Upper lobe of right lung (tissue), 1 donor: ENCODE data around the gene PCARE. TPM values are rescaled to one million over a fixed set of nuclear protein-coding genes. Genes with fewer than 3 reads are reported as not detected.

ENCODE experiments used
- ATAC-seq: fragments of 200-7000 bp; cut with Tn5 transposase; one replicate; pipeline ENCODE4 v1.9.1; 2020; ENCODE audit warnings: mild to moderate bottlenecking, moderate library complexity
- DNase-seq: peaks from one replicate; pipeline ENCODE4 v3.0.0-alpha.2; 2020
- H3K27ac ChIP-seq: fragments of 200-600 bp; one replicate; pipeline ENCODE4 v1.8.0; 2022
- H3K27me3 ChIP-seq: fragments of 200-600 bp; one replicate; pipeline ENCODE4 v1.8.0; 2022; ENCODE audit warnings: mild to moderate bottlenecking
- H3K36me3 ChIP-seq: fragments of 200-600 bp; one replicate; pipeline ENCODE4 v1.8.0; 2022
- H3K4me1 ChIP-seq: fragments of 200-600 bp; one replicate; pipeline ENCODE4 v1.8.0; 2022
- H3K4me3 ChIP-seq: fragments of 200-600 bp; one replicate; pipeline ENCODE4 v1.8.0; 2022; ENCODE audit warnings: mild to moderate bottlenecking
- H3K9me3 ChIP-seq: fragments of 200-600 bp; one replicate; pipeline ENCODE4 v1.8.0; 2022
- intact Hi-C: fragments of 100-400 bp; cut with DNase I; formaldehyde crosslinking; loops from one replicate; pipeline ENCODE4 v1.11.0; 2022
- total RNA-seq: library from RNA; stranded (reverse); fragmentation: NEBNext Ultra II Directional; extraction: Animal tissue kit (Norgen Biotek cat#: 25700); gene quantifications from one replicate; pipeline ENCODE4 v1.2.1, GENCODE V29; 2021
- TF ChIP-seq, protein P1 (sequence below): fragments of 200-600 bp; IDR thresholded peaks from one replicate; pipeline ENCODE4 v1.8.0; 2022; ENCODE audit warnings: antibody characterized with exemption
- donor health status: DM: no; HTN: yes; CAD: no; lungs with severe emphysema.

The PCARE gene
- total RNA-seq, 1 donor from 2014 or later = 0.55 TPM

DNA sequence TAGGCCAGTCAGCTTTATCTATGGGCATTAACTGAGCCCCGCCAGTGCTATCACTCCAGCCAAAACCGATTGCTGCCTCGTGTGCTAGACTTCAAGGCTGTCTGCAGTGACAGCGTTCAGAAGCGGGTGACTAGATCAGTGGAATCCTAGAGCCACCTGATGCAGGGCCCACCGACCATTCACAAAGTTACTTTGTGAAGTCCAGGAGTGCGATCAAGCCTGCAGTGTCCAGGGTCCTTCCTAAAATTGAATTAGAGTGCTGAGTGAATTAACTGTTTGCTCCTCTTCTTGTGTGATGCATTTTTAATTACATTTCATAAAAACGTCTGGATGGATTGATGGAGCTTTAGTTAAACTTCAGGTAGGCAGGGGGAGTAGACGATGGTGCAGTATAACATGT lies 13.9 kb downstream of the PCARE start:
- no peak overlapping the region for H3K27ac ChIP-seq
- peaks cover 4% of the 10 kb centered on the region for H3K4me1 ChIP-seq
- ATAC-seq (no peak), DNase-seq (no peak)
- H3K9me3 ChIP-seq = no peaks in the 10 kb centered on the region
- intact Hi-C loops = no loop called here
- no peak overlapping the region for H3K4me3 ChIP-seq
- no peaks in the 10 kb centered on the region for H3K27me3 ChIP-seq
- H3K36me3 ChIP-seq = no peaks in the 10 kb centered on the region
- TF ChIP-seq, protein P1, sequence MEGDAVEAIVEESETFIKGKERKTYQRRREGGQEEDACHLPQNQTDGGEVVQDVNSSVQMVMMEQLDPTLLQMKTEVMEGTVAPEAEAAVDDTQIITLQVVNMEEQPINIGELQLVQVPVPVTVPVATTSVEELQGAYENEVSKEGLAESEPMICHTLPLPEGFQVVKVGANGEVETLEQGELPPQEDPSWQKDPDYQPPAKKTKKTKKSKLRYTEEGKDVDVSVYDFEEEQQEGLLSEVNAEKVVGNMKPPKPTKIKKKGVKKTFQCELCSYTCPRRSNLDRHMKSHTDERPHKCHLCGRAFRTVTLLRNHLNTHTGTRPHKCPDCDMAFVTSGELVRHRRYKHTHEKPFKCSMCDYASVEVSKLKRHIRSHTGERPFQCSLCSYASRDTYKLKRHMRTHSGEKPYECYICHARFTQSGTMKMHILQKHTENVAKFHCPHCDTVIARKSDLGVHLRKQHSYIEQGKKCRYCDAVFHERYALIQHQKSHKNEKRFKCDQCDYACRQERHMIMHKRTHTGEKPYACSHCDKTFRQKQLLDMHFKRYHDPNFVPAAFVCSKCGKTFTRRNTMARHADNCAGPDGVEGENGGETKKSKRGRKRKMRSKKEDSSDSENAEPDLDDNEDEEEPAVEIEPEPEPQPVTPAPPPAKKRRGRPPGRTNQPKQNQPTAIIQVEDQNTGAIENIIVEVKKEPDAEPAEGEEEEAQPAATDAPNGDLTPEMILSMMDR = no peak

DNA sequence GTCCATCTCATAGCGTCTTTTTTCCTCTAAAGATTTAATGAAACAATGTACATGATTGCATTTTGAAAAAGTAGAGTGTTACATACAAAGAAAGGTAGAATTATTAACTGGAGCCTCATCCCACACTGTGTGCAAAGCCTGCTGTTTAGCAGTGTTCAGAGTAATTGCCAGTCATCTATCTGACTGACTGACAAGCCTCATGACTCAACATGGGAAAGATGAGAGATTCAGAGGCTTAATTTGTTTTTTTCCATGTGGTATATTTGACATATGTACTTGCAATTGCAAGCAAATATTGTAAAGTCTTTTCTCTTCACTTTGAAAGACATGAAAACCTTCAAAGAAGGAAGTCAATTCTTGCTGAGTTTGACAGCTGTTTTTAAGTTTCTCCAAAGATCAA lies 14.7 kb downstream of the PCARE start:
- intact Hi-C loops = no loop called here
- H3K27ac ChIP-seq = no peak overlapping the region
- TF ChIP-seq, protein P1 = no peak
- peaks cover 4% of the 10 kb centered on the region for H3K4me1 ChIP-seq
- DNase-seq (no peak), ATAC-seq (no peak)
- no peaks in the 10 kb centered on the region for H3K36me3 ChIP-seq
- no peaks in the 10 kb centered on the region for H3K9me3 ChIP-seq
- H3K4me3 ChIP-seq = no peak overlapping the region
- no peaks in the 10 kb centered on the region for H3K27me3 ChIP-seq

DNA sequence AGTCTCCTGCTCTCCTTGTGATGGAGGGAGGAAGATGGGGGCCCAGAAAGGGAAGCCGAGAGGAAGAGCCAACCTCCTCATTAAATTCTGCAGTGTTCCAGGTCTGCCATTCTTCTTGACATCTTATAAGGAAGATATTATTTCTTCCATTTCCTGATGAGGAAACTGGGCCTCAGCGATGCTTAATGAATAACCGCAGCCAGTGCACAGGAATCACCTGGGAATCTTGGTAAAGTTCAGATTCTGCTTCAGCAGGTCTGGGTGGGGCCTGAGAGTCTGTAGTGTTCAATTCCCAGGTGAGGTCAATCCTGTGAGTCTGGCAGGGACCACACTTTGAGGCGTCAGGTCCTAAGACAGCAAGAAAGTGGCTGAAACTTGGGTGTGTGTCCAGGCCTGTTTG lies 17.3 kb downstream of the PCARE start:
- intact Hi-C loops = no loop called here
- H3K9me3 ChIP-seq = no peaks in the 10 kb centered on the region
- ATAC-seq (no peak), DNase-seq (no peak)
- no peaks in the 10 kb centered on the region for H3K27me3 ChIP-seq
- TF ChIP-seq, protein P1 = no peak
- no peaks in the 10 kb centered on the region for H3K36me3 ChIP-seq
- H3K27ac ChIP-seq = no peak overlapping the region
- no peaks in the 10 kb centered on the region for H3K4me1 ChIP-seq
- no peak overlapping the region for H3K4me3 ChIP-seq

DNA sequence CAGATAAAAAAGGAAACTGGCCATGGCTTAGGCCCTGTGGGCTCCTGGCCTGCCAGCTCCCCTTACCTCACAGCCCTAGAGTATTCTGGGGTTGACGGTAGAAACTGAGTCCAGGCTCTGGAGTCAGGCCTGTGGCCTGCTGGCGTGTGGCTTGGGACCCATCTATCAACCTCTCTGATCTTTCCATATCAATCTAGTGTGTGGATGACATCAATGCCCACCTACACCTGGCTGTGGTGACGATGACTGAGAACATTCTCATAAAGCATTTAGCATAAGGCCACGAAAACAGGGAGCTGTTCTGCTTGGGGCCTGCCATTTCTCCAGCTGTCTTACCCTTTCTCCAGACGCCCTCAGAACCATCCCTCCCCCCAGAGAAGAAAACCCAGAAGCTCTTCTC lies 17.9 kb downstream of the PCARE start:
- no peaks in the 10 kb centered on the region for H3K36me3 ChIP-seq
- TF ChIP-seq, protein P1 = no peak
- H3K4me1 ChIP-seq = no peaks in the 10 kb centered on the region
- H3K4me3 ChIP-seq = no peak overlapping the region
- no peaks in the 10 kb centered on the region for H3K27me3 ChIP-seq
- intact Hi-C loops = no loop called here
- no peaks in the 10 kb centered on the region for H3K9me3 ChIP-seq
- ATAC-seq = no peak
- no peak overlapping the region for H3K27ac ChIP-seq
- no peak for DNase-seq

DNA sequence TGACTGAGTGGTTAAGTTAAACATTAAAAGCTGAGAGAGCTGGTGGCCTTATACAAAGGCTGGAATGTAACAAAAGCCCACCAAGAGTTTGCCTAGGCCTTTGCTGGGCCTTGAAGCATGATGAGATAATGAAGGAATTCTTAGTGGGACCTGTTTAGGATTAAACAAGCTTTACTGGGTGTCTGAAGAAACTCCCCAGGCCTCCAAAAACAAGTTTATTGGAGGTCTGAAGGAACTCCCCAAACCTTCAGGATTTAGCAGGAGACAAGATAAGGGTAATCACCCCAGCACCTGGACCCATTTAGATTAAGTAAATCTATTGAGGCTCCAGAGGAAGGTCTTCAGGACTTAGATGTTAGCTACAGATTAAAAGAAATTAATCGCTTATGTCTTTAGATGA lies 18.7 kb downstream of the PCARE start:
- Histone ChIP-seq H3K4me1 (no peaks in the 10 kb centered on the region), H3K27me3 (no peaks in the 10 kb centered on the region), H3K27ac (no peak overlapping the region), H3K9me3 (no peaks in the 10 kb centered on the region), H3K36me3 (no peaks in the 10 kb centered on the region), H3K4me3 (no peak overlapping the region)
- no peak for DNase-seq
- intact Hi-C loops = no loop called here
- ATAC-seq = no peak
- TF ChIP-seq, protein P1 = no peak

DNA sequence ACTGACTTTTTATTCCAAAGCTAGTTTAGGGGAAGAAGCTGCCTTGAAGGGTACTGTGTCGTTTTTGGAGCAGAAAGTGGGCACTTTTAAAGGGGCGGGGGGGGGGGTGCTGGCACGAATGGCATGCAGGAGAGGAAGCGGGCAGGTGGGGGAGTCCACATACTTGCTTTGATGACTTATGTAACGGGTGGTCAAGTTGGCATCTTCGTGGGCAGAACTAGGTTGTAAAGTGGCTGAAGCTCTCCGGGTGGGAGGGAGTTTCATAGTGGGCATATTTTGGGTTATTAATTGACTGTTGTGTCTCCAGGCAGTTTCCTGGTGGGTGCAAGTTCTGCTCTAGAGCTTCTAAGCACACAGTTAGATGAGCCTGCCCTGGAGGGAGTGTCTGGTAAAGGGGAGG lies 19.9 kb downstream of the PCARE start:
- H3K9me3 ChIP-seq = no peaks in the 10 kb centered on the region
- no peak overlapping the region for H3K4me3 ChIP-seq
- DNase-seq (no peak), ATAC-seq (no peak)
- H3K27ac ChIP-seq = no peak overlapping the region
- H3K36me3 ChIP-seq = no peaks in the 10 kb centered on the region
- no peaks in the 10 kb centered on the region for H3K4me1 ChIP-seq
- TF ChIP-seq, protein P1 = no peak
- H3K27me3 ChIP-seq = no peaks in the 10 kb centered on the region
- intact Hi-C loops = no loop called here
